ENCODE data around the gene DENND1A.

Gene DENND1A

DNA sequence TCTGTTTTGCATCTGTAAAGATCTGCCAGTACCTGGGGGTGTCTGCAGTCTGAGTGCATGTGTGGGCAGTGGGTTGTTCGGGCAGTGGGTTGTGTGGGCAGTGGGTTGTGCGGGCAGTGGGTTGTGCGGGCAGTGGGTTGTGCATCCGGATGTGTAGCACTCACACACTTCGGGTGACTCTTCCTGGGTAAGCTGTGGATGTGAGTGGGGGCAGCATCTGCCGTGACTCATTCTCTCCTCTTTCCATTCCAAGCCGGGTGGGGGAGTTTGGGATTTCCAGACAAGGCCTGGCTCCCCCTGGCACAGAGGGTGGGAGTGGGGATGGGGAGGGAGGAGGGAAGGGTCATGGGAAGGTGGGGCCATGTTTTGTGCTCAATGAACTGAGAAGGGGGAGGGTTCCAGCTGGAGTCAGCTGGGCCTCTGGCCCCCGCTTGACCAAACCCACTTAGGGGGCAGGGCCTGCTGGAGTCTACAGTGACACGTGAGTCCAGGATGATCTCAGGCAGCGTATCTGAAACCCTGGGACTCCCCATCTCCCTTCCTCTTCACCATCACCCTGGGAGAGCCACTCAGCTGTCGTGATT, 565.6 kb downstream of the DENND1A start:
- TF ChIP-seq, protein P1, sequence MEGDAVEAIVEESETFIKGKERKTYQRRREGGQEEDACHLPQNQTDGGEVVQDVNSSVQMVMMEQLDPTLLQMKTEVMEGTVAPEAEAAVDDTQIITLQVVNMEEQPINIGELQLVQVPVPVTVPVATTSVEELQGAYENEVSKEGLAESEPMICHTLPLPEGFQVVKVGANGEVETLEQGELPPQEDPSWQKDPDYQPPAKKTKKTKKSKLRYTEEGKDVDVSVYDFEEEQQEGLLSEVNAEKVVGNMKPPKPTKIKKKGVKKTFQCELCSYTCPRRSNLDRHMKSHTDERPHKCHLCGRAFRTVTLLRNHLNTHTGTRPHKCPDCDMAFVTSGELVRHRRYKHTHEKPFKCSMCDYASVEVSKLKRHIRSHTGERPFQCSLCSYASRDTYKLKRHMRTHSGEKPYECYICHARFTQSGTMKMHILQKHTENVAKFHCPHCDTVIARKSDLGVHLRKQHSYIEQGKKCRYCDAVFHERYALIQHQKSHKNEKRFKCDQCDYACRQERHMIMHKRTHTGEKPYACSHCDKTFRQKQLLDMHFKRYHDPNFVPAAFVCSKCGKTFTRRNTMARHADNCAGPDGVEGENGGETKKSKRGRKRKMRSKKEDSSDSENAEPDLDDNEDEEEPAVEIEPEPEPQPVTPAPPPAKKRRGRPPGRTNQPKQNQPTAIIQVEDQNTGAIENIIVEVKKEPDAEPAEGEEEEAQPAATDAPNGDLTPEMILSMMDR (IDR thresholded peaks at IDR 0.05) = no peak
- H3K4me3 ChIP-seq = no peak overlapping the region
- H3K4me1 ChIP-seq = no peaks in the 10 kb centered on the region
- intact Hi-C loops (cut with DNase I; ENCODE audit: low total_unique reads) = no loop called here
- H3K27ac ChIP-seq = no peak overlapping the region
- H3K27me3 ChIP-seq = peaks cover 0 to 47% of the 10 kb centered on the region in 2 donors
- H3K36me3 ChIP-seq = no peaks in the 10 kb centered on the region
- no peaks in the 10 kb centered on the region for H3K9me3 ChIP-seq
- DNase-seq = no peak

DNA sequence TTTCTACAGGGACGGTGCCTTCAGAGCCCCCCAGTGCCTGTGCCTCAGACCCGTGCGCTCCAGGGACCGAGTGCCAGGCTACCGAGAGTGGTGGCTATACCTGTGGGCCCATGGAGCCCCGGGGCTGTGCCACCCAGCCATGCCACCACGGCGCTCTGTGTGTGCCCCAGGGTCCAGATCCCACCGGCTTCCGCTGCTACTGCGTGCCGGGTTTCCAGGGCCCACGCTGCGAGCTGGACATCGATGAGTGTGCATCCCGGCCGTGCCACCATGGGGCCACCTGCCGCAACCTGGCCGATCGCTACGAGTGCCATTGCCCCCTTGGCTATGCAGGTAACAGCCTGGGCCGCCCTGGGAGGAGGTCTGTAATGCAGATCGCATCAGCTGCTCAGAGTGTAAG, 567.1 kb downstream of the DENND1A start:
- intact Hi-C loops (cut with DNase I; ENCODE audit: low total_unique reads) = no loop called here
- Histone ChIP-seq H3K4me3 (no peak overlapping the region), H3K9me3 (no peaks in the 10 kb centered on the region), H3K27me3 (peaks cover 0 to 33% of the 10 kb centered on the region in 2 donors), H3K4me1 (no peaks in the 10 kb centered on the region), H3K36me3 (no peaks in the 10 kb centered on the region), H3K27ac (no peak overlapping the region)
- TF ChIP-seq, protein P1 (IDR thresholded peaks at IDR 0.05) = no peak
- no peak for DNase-seq

DNA sequence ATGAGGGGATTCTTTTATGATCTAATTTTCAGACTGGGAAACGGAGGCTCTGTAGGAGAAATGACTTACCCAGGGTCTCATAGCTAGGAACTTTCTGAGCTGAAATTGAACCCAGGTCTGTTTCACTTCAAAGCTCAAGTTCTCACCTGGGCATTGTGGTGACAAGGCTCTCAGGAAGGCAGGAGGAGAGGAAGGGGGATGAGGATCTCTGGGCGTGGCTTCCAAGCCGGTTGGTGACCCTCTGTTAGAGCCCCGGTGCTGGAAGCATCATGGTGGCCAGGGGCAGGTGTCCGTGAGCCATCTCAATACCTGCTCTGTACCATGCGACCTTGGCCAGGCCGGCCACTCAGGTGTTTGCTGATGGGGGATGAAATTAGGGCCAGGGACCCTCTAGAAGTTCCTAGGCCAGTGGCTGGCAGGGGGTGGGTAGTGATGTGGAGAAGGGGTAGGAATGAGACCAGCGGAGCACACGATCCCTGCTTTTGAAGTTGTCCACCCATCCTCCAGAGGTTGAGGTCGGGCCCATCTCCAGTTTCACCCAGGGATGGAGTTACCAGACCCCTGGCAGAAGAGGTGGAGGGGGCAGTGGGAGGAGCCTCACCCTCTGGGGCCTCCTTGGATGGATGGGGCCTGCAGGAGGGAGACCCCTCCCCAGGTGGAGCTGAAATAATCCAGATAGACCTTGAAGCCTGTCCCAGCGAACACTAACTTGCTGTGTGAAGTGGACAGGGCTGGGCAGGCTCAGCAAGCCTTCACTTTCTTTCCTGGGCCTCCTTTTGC, 568.0 kb downstream of the DENND1A start:
- no peak for DNase-seq
- intact Hi-C loops (cut with DNase I; ENCODE audit: low total_unique reads) = no loop called here

DNA sequence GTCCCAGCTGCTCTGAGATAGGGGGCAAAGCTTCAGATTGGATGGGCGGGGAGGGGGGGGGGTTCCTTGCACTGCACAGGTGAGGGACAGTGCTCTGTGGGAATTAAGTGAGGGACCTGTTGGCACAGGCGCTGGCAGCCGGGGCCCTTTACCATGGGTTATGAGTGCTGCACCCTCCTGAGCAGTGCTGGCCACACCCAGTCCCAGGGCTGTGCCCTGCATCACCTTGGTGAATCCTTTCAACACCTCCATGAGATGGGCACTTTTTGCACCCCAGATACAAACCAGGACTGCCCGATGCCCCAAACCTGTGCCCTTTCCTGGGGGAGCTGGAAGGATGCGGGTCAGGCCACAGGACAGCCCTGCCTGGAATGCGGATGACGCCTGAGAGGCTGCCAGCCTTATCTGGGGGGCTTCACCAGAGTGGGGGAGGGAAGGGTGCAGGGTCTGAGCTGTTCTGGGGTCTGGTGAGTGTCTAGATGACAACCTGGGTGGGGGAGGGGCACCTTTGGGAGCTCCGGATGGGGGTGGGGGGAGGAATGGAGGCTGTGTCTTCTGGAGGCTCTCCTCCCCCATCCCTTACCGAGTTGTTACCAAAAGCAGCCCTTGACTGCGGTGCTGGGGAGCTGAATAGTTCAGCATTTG, 568.7 kb downstream of the DENND1A start:
- H3K27ac ChIP-seq = no peak overlapping the region
- intact Hi-C loops (cut with DNase I; ENCODE audit: low total_unique reads) = no loop called here
- no peaks in the 10 kb centered on the region for H3K4me1 ChIP-seq
- no peak overlapping the region for H3K4me3 ChIP-seq
- TF ChIP-seq, protein P1 (IDR thresholded peaks at IDR 0.05) = no peak
- H3K36me3 ChIP-seq = no peaks in the 10 kb centered on the region
- no peak for DNase-seq
- H3K27me3 ChIP-seq = peaks cover 0 to 33% of the 10 kb centered on the region in 2 donors
- H3K9me3 ChIP-seq = no peaks in the 10 kb centered on the region

More for the DNA sequence above, 568.0 kb downstream of the DENND1A start:
- Histone ChIP-seq H3K4me1 (no peaks in the 10 kb centered on the region), H3K27ac (no peak overlapping the region), H3K36me3 (no peaks in the 10 kb centered on the region), H3K9me3 (no peaks in the 10 kb centered on the region), H3K4me3 (no peak overlapping the region), H3K27me3 (peaks cover 0 to 31% of the 10 kb centered on the region in 2 donors)
- TF ChIP-seq, protein P1 (IDR thresholded peaks at IDR 0.05) = no peak

DNA sequence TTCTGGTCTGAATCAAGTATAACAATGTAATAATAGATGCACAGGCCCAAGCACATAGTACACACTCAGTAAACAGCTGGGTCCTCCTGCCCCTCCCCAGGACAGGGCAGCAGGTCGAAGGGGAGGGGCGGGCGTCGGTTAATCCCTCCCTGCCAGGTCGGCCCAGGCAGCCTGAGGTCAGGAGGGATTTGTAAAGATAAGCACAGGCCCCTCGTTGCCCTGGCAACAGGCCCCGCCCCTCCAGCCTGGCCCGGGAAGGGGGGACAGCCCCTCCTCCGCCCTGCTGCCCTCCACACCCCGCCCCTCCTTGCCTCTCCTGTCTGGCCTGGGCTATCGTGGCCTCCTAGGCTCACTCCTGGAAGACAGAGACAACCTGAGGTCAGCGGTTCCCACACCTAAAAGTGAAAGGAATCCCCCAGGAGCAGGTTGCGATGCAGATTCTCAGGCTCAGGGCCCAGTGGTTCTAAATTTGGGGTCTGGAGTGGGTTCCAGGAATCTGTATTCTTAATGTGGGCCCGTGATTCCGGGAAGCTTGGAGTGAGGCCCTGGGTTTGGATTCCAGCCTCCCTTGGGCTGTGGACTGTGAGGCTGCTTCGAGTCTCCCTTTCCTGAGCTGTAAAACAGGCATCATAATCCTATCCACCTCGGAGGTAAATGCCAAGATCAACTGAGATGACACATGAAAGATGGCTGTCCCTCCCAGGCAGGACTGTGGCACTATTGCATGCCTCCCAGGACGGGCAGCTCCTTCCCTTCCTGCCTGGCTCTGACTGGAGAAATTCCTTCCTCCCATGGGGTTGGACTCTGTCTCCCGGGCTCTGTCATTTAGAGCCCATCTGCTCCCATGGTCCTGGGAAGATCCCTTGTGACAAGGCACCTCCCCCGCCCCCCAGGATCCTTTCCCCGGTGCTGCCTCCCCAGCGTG, 569.5 kb downstream of the DENND1A start:
- TF ChIP-seq, protein P1 (IDR thresholded peaks at IDR 0.05) = no peak
- Histone ChIP-seq H3K4me1 (no peaks in the 10 kb centered on the region), H3K4me3 (no peak overlapping the region), H3K27me3 (peaks cover 0 to 37% of the 10 kb centered on the region in 2 donors), H3K36me3 (no peaks in the 10 kb centered on the region), H3K27ac (no peak overlapping the region), H3K9me3 (no peaks in the 10 kb centered on the region)
- DNase-seq = no peak
- intact Hi-C loops (cut with DNase I; ENCODE audit: low total_unique reads) = no loop called here

All from tibial artery (tissue), 4 donors.